Natural killer cell (primary cell): Measurements from ENCODE around the gene HOXD4. TPM values are rescaled to one million over a fixed set of nuclear protein-coding genes. Genes with fewer than 3 reads are reported as not detected.
A peak's percentile ranks its signal among the peaks of the same experiment; 100 is the strongest.

Experiments used
- ATAC-seq, 3 donors: fragments of 150-1000 bp in 2 of 3; fragments of 200-7000 bp in 1 of 3; cut with Tn5 transposase; 1 replicate in 1 of 3; 2 replicates in 2 of 3; pipeline ENCODE4 v1.10.0; 2021; ENCODE audit warnings: mild to moderate bottlenecking in 2 of 3, moderate library complexity in 2 of 3
- DNase-seq, 2 donors: peaks; one replicate each; pipeline versions ENCODE4 v3.0.0 to v3.0.0-alpha.2; 2013 to 2021; ENCODE audit warnings: mixed read lengths in 1 of 2
- H3K27ac ChIP-seq: one replicate; pipeline ENCODE4 v1.5.1; 2013; ENCODE audit warnings: mild to moderate bottlenecking, low read length
- H3K27me3 ChIP-seq: one replicate; pipeline ENCODE4 v1.6.1; 2013; ENCODE audit warnings: low read length; ENCODE audit not compliant: control insufficient read depth, insufficient read depth
- H3K36me3 ChIP-seq: one replicate; pipeline ENCODE4 v1.6.1; 2013; ENCODE audit warnings: low read length; ENCODE audit not compliant: control insufficient read depth, insufficient read depth
- H3K4me1 ChIP-seq: one replicate; pipeline ENCODE4 v1.6.1; 2013; ENCODE audit warnings: low read length; ENCODE audit not compliant: control insufficient read depth, insufficient read depth
- H3K4me3 ChIP-seq: one replicate; pipeline ENCODE4 v1.5.1; 2013; ENCODE audit warnings: low read length
- H3K9me3 ChIP-seq: one replicate; pipeline ENCODE4 v1.6.1; 2013; ENCODE audit warnings: low read length; ENCODE audit not compliant: control insufficient read depth, insufficient read depth
- H3K27ac Mint-ChIP-seq, 2 donors: one replicate each; pipeline ENCODE4 v1.8.0; 2022; ENCODE audit warnings: mild to moderate bottlenecking in 2 of 2, mixed read lengths in 2 of 2, moderate library complexity in 1 of 2
- H3K27me3 Mint-ChIP-seq, 2 donors: one replicate each; pipeline ENCODE4 v1.8.0; 2022; ENCODE audit warnings: low read depth in 2 of 2, mixed read lengths in 2 of 2
- H3K36me3 Mint-ChIP-seq: one replicate; pipeline ENCODE4 v1.8.0; 2022; ENCODE audit warnings: mixed read lengths
- H3K4me1 Mint-ChIP-seq, 2 donors: one replicate each; pipeline ENCODE4 v1.8.0; 2022; ENCODE audit warnings: mixed read lengths in 2 of 2
- H3K4me3 Mint-ChIP-seq: one replicate; pipeline ENCODE4 v1.8.0; 2022; ENCODE audit warnings: mild to moderate bottlenecking, moderate library complexity, mixed read lengths
- H3K9me3 Mint-ChIP-seq, 2 donors: one replicate each; pipeline ENCODE4 v1.8.0; 2022; ENCODE audit warnings: mixed read lengths in 2 of 2
- WGBS: methylation state at CpG from one replicate; pipeline ENCODE4 v1.1.7; 2013; ENCODE audit warnings: missing lambda C conversion rate; ENCODE audit not compliant: insufficient coverage; 5-methylcytosine and 5-hydroxymethylcytosine counted together
- intact Hi-C: fragments of 100-400 bp; cut with micrococcal nuclease; formaldehyde crosslinking; loops from one replicate; pipeline ENCODE4 v1.14.2; 2022
- total RNA-seq, 4 donors: library from RNA; stranded (reverse); fragments of 120-200 nt in 1 of 4; gene quantifications; one replicate each; pipeline versions ENCODE4 v1.2.3 to v1.2.4, GENCODE V29; 2013 to 2022
- TF ChIP-seq, protein P1 (sequence below): fragments of 200-600 bp; IDR thresholded peaks from one replicate; pipeline ENCODE4 v1.8.0; 2022; ENCODE audit warnings: antibody characterized with exemption

The HOXD4 gene
- total RNA-seq, 3 donors from 2014 or later (not counting 1 experiment from before 2014, with no cell fraction given): not detected

DNA sequence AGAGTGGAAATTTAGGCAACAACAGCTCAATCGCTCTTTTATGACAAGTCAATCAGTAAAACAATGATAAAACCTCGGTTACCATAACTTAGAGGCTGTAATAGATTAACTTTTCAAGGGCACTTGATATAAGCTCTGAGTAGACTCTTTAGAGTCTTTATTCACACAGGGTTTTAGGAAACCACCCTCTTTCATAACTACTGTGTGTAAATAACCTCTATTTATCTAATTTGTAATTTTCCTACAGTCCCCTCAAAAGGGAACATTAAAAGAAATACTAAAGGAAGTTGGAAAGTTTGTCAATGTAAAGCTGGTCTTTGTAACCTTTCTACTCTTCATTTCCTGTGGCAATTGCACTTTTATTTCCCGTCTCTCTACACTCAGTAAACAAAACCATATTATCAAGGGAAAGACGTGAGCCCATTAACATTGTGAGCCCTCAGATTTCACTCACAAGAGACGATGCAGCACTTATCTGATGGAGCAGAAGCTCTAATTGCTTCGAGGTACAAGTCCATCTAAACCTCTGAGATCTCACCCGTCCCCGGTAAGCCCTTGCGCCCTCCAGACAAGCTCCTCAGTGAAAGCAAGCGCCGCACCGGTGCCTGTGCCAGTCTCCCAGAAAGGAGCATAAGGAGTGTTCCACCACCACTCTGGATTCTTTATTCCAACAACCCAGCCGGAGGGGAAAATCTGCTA, 36.0 kb downstream of the HOXD4 start:
- no peaks in the 10 kb centered on the region for H3K36me3 ChIP-seq
- ATAC-seq (peak in 1 of 3 donors; percentile 20), DNase-seq (no peak)
- H3K27me3 ChIP-seq: peaks cover 29% of the 10 kb centered on the region
- peaks cover 20% of the 10 kb centered on the region for H3K4me1 ChIP-seq
- 9% methylated on average over 13 of the region's 13 CpGs for WGBS
- TF ChIP-seq, protein P1, sequence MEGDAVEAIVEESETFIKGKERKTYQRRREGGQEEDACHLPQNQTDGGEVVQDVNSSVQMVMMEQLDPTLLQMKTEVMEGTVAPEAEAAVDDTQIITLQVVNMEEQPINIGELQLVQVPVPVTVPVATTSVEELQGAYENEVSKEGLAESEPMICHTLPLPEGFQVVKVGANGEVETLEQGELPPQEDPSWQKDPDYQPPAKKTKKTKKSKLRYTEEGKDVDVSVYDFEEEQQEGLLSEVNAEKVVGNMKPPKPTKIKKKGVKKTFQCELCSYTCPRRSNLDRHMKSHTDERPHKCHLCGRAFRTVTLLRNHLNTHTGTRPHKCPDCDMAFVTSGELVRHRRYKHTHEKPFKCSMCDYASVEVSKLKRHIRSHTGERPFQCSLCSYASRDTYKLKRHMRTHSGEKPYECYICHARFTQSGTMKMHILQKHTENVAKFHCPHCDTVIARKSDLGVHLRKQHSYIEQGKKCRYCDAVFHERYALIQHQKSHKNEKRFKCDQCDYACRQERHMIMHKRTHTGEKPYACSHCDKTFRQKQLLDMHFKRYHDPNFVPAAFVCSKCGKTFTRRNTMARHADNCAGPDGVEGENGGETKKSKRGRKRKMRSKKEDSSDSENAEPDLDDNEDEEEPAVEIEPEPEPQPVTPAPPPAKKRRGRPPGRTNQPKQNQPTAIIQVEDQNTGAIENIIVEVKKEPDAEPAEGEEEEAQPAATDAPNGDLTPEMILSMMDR: no peak
- Mint-ChIP-seq H3K27me3 (peaks cover 61 to 67% of the 10 kb centered on the region in 2 donors), H3K4me1 (peaks cover 13 to 16% of the 10 kb centered on the region in 2 donors), H3K36me3 (peaks cover 8% of the 10 kb centered on the region), H3K4me3 (peak overlapping the region; percentile 90), H3K27ac (no peak overlapping the region), H3K9me3 (no peaks in the 10 kb centered on the region)
- no peak overlapping the region for H3K27ac ChIP-seq
- H3K4me3 ChIP-seq: peak overlapping the region; percentile 17
- no peaks in the 10 kb centered on the region for H3K9me3 ChIP-seq
- intact Hi-C loops: no loop called here

DNA sequence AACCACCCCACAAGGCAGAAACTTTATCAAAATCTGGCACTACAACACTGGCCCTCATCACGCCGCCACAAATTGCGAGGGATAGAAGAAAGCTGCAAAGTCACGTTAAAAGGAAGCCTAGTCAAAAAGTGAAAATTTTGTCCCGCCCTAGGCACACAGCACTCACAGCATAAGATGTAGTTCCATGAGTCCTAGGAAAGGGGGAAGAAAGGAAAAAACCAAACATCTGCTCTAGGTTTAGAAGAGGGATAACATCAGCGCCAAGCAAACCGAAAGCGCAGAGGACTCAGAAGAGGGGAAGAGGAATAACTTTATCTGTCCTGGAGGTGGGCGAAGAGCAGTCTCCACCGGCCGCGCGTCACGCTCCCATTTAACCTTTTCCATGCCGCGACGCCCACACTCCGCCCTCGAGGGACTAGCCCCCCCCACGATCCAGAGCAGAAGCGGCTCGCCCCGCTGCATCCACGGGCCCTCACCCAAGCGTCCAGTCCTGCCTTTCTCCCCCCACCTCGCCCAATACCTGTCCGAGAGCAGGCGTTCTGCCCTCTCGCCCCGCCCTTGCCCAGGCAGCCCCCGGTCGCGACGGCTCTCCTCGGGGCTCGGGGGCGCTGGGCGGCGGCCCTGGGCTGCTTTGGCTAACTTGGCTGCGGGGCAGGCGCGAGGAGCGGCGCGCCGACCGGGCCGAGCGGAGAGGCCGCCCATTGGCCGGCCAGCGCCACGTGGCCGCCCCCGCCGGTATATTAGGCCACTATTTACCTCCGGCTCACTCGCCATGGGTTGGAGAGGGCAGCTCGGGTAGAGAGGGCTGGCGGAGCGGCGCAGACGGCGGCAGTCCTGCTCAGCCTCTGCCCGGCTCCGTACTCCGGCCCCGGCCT, 36.8 kb downstream of the HOXD4 start, which contains the start of gene HOXD1:
Gene HOXD1, plus strand, starts transcription at position 770 of the 875 bp plus-strand sequence. CDS start 134 bp downstream, outside the sequence.
- H3K4me1 Mint-ChIP-seq: peaks cover 13 to 16% of the 10 kb centered on the region in 2 donors
- H3K36me3 Mint-ChIP-seq: peaks cover 8% of the 10 kb centered on the region
- intact Hi-C loops: no loop called here
- no peak within 1 kb of the TSS for H3K27ac ChIP-seq
- WGBS: 3% methylated on average over 68 of the region's 68 CpGs
- H3K36me3 ChIP-seq: no peaks in the 10 kb centered on the region
- H3K4me3 Mint-ChIP-seq: peak within 1 kb of the TSS; percentile 90
- peaks cover 20% of the 10 kb centered on the region for H3K4me1 ChIP-seq
- TF ChIP-seq, protein P1: no peak
- H3K27ac Mint-ChIP-seq: no peak within 1 kb of the TSS
- peak in 1 of 3 donors; percentile 42 for ATAC-seq
- no peaks in the 10 kb centered on the region for H3K9me3 Mint-ChIP-seq
- DNase-seq: no peak
- no peaks in the 10 kb centered on the region for H3K9me3 ChIP-seq
- H3K27me3 Mint-ChIP-seq: peaks cover 60 to 75% of the 10 kb centered on the region in 2 donors
- H3K27me3 ChIP-seq: peaks cover 36% of the 10 kb centered on the region
- H3K4me3 ChIP-seq: peak within 1 kb of the TSS; percentile 17

DNA sequence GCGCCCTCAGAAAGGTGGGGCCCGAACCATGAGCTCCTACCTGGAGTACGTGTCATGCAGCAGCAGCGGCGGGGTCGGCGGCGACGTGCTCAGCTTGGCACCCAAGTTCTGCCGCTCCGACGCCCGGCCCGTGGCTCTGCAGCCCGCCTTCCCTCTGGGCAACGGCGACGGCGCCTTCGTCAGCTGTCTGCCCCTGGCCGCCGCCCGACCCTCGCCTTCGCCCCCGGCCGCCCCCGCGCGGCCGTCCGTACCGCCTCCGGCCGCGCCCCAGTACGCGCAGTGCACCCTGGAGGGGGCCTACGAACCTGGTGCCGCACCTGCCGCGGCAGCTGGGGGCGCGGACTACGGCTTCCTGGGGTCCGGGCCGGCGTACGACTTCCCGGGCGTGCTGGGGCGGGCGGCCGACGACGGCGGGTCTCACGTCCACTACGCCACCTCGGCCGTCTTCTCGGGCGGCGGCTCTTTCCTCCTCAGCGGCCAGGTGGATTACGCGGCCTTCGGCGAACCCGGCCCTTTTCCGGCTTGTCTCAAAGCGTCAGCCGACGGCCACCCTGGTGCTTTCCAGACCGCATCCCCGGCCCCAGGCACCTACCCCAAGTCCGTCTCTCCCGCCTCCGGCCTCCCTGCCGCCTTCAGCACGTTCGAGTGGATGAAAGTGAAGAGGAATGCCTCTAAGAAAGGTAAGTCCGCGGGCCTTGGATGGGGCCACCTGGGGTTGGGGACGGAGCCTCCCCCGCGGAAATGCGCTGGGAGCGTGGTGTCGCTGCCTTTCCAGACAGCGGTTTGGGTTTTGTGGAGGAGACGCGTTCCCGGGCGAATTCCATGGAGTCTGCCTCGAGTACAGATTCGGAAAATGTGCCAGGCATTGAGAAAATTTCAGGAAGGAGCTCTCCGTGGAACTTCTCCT, 37.7 kb downstream of the HOXD4 start:
- H3K27me3 ChIP-seq: peaks cover 40% of the 10 kb centered on the region
- peaks cover 20% of the 10 kb centered on the region for H3K4me1 ChIP-seq
- Mint-ChIP-seq H3K27me3 (peaks cover 56 to 80% of the 10 kb centered on the region in 2 donors), H3K27ac (no peak overlapping the region), H3K36me3 (peaks cover 8% of the 10 kb centered on the region), H3K4me3 (peak overlapping the region; percentile 72), H3K4me1 (peaks cover 13 to 16% of the 10 kb centered on the region in 2 donors), H3K9me3 (no peaks in the 10 kb centered on the region)
- no peaks in the 10 kb centered on the region for H3K36me3 ChIP-seq
- ATAC-seq: peak in 1 of 3 donors; percentile 62
- intact Hi-C loops: no loop called here
- TF ChIP-seq, protein P1: no peak
- H3K27ac ChIP-seq: no peak overlapping the region
- no peaks in the 10 kb centered on the region for H3K9me3 ChIP-seq
- H3K4me3 ChIP-seq: no peak overlapping the region
- WGBS: 4% methylated on average over 98 of the region's 98 CpGs
- DNase-seq: peak in 1 of 2 donors; percentile 17
